ENCODE measurements around the gene OTOGL.

DNA sequence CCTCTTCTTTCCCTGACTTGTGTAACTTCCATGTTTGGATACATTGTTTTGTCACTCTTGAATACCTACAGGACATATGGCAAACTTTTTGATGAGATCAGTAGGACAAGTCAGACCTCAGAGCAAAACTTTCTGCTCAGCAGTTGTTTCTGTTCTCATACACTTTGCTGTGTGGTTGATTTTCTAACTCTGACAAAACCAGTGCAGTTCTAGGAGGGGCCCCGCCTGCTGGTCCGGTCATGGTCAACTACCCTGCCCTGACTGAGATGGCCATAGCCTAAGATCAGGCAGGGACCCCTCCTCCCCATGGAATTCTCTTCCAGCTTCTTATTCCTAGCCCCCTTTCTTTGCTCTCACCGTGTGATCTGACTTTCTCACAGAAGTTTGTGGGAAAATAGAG lies 92.8 kb downstream of the OTOGL start:
- TF ChIP-seq, protein P1, sequence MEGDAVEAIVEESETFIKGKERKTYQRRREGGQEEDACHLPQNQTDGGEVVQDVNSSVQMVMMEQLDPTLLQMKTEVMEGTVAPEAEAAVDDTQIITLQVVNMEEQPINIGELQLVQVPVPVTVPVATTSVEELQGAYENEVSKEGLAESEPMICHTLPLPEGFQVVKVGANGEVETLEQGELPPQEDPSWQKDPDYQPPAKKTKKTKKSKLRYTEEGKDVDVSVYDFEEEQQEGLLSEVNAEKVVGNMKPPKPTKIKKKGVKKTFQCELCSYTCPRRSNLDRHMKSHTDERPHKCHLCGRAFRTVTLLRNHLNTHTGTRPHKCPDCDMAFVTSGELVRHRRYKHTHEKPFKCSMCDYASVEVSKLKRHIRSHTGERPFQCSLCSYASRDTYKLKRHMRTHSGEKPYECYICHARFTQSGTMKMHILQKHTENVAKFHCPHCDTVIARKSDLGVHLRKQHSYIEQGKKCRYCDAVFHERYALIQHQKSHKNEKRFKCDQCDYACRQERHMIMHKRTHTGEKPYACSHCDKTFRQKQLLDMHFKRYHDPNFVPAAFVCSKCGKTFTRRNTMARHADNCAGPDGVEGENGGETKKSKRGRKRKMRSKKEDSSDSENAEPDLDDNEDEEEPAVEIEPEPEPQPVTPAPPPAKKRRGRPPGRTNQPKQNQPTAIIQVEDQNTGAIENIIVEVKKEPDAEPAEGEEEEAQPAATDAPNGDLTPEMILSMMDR (IDR thresholded peaks at IDR 0.05 in 4 of 5, conservative IDR thresholded peaks at IDR 0.05 in 1 of 5) = no peak
- no peak for TF ChIP-seq POLR2A (IDR thresholded peaks at IDR 0.05)
